RPMI8226 (cell line): ENCODE results near the gene RNF220.

Source experiments
- DNase-seq: peaks from one replicate; pipeline ENCODE4 v3.0.0-alpha.2; 2015

The RNF220 gene

GRCh38 chr1:44524655-44525500 is 119.8 kb downstream of the RNF220 start:
- no peak for DNase-seq

GRCh38 chr1:44526295-44527073 is 121.4 kb downstream of the RNF220 start:
- DNase-seq, result no peak

- no peak for DNase-seq
These were observed 126.9 kb downstream of the RNF220 start for GRCh38 chr1:44531785-44532566.

GRCh38 chr1:44532567-44532944 is 127.5 kb downstream of the RNF220 start:
- DNase-seq, result no peak

GRCh38 chr1:44534771-44535170 is 129.7 kb downstream of the RNF220 start:
- no peak for DNase-seq

- no peak for DNase-seq
These were observed 131.5 kb downstream of the RNF220 start for GRCh38 chr1:44536357-44537209.

GRCh38 chr1:44537538-44537937 is 132.5 kb downstream of the RNF220 start:
- no peak for DNase-seq

GRCh38 chr1:44537956-44538355 is 132.9 kb downstream of the RNF220 start:
- no peak for DNase-seq

GRCh38 chr1:44539991-44540730 is 135.1 kb downstream of the RNF220 start:
- DNase-seq, result no peak

GRCh38 chr1:44542420-44543063 is 137.5 kb downstream of the RNF220 start:
- no peak for DNase-seq

- no peak for DNase-seq
These were observed 138.1 kb downstream of the RNF220 start for GRCh38 chr1:44543064-44543744.

GRCh38 chr1:44543786-44544185 is 138.7 kb downstream of the RNF220 start:
- no peak for DNase-seq

GRCh38 chr1:44544960-44545359 is 139.9 kb downstream of the RNF220 start:
- no peak for DNase-seq

GRCh38 chr1:44545961-44546360 is 140.9 kb downstream of the RNF220 start:
- no peak for DNase-seq

GRCh38 chr1:44546403-44547053 is 141.5 kb downstream of the RNF220 start:
- DNase-seq, result no peak

- DNase-seq, result no peak
These were observed 142.3 kb downstream of the RNF220 start for GRCh38 chr1:44547361-44547760.

- DNase-seq, result no peak
These were observed 142.8 kb downstream of the RNF220 start for GRCh38 chr1:44547837-44548236.

GRCh38 chr1:44549510-44549909 is 144.5 kb downstream of the RNF220 start:
- no peak for DNase-seq

- no peak for DNase-seq
These were observed 148.2 kb downstream of the RNF220 start for GRCh38 chr1:44553127-44553758.
